Activated naive CD8-positive, alpha-beta T cell treated with anti-CD3 and anti-CD28 coated beads, Interleukin-2, amount 10 ng/mL, durations not matched to agents 7 days and 5 days (primary cell): ENCODE measurements around the gene MICAL3. TPM values are rescaled to one million over a fixed set of nuclear protein-coding genes. Genes with fewer than 3 reads are reported as not detected.

ENCODE experiments used
- ATAC-seq: fragments of 150-1000 bp; cut with Tn5 transposase; one replicate; pipeline ENCODE4 v1.10.0; 2021; ENCODE audit warnings: low read depth, moderate library complexity
- POLR2A ChIA-PET: fragments of 350-600 bp; sonication (Branson Sonifier 250); formaldehyde crosslinking; loops from one replicate; lab custom pipeline; 2021; ENCODE audit warnings: antibody characterized with exemption; lab: Charles Lee
- DNase-seq: peaks from one replicate; pipeline ENCODE4 v3.0.0; 2021
- H3K27ac Mint-ChIP-seq: one replicate; pipeline ENCODE4 v1.8.0; 2022; ENCODE audit warnings: mild to moderate bottlenecking, mixed read lengths
- H3K27me3 Mint-ChIP-seq: one replicate; pipeline ENCODE4 v1.8.0; 2022; ENCODE audit warnings: mild to moderate bottlenecking, moderate library complexity, mixed read lengths
- H3K36me3 Mint-ChIP-seq: one replicate; pipeline ENCODE4 v1.8.0; 2021; ENCODE audit warnings: mild to moderate bottlenecking, mixed read lengths
- H3K4me1 Mint-ChIP-seq: one replicate; pipeline ENCODE4 v1.8.0; 2021; ENCODE audit warnings: mixed read lengths
- H3K4me3 Mint-ChIP-seq: one replicate; pipeline ENCODE4 v1.8.0; 2022; ENCODE audit warnings: mild to moderate bottlenecking, moderate library complexity, mixed read lengths
- H3K9me3 Mint-ChIP-seq: one replicate; pipeline ENCODE4 v1.8.0; 2021; ENCODE audit warnings: mixed read lengths
- total RNA-seq, 2 experiments: library from RNA; stranded (reverse); gene quantifications; one replicate each; pipeline ENCODE4 v1.2.3, GENCODE V29; 2021

The MICAL3 gene
- total RNA-seq, 2 experiments from 2014 or later, result 35.7 to 36.8 TPM

- Mint-ChIP-seq H3K27me3 (no peaks in the 10 kb centered on the region), H3K4me1 (peaks cover 10% of the 10 kb centered on the region), H3K9me3 (no peaks in the 10 kb centered on the region), H3K27ac (no peak overlapping the region), H3K4me3 (no peak overlapping the region), H3K36me3 (peaks cover 2% of the 10 kb centered on the region)
- ATAC-seq, result no peak
- no peak for DNase-seq
- POLR2A ChIA-PET, result no interaction called here
Measured at GRCh38 chr22:17963015-17963414, 61.3 kb downstream of the MICAL3 start.

DNA sequence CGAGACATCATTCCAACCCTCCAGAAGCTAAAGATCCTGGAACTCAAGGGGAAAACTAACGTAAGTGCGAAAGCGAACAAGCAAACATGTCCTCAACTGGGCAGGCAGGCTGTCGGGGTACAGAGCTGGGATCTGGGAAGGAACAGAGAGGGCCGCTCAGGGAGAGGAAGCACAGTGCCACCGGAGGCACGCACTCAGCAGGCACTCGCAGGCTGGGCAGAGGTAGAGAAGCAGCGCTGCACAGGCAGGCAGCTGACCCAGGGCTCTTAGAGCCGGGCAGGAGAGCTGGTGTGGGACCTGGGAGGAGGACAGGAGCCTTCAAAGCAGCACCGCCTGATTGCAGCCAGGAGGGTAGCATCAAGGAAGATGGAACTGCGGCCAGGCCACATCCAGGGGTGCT lies 62.2 kb downstream of the MICAL3 start:
- H3K9me3 Mint-ChIP-seq, result no peaks in the 10 kb centered on the region
- POLR2A ChIA-PET, result no interaction called here
- H3K27me3 Mint-ChIP-seq, result no peaks in the 10 kb centered on the region
- no peak for ATAC-seq
- no peak overlapping the region for H3K4me3 Mint-ChIP-seq
- peaks cover 1% of the 10 kb centered on the region for H3K36me3 Mint-ChIP-seq
- DNase-seq, result no peak
- peaks cover 12% of the 10 kb centered on the region for H3K4me1 Mint-ChIP-seq
- H3K27ac Mint-ChIP-seq, result no peak overlapping the region

- no peaks in the 10 kb centered on the region for H3K9me3 Mint-ChIP-seq
- DNase-seq (no peak), ATAC-seq (no peak)
- peaks cover 10% of the 10 kb centered on the region for H3K4me1 Mint-ChIP-seq
- no peak overlapping the region for H3K4me3 Mint-ChIP-seq
- peaks cover 1% of the 10 kb centered on the region for H3K36me3 Mint-ChIP-seq
- H3K27me3 Mint-ChIP-seq, result no peaks in the 10 kb centered on the region
- POLR2A ChIA-PET, result no interaction called here
- H3K27ac Mint-ChIP-seq, result no peak overlapping the region
Measured at GRCh38 chr22:17961446-17961729, 63.0 kb downstream of the MICAL3 start.

- no peaks in the 10 kb centered on the region for H3K27me3 Mint-ChIP-seq
- H3K4me1 Mint-ChIP-seq, result peaks cover 8% of the 10 kb centered on the region
- POLR2A ChIA-PET, result no interaction called here
- H3K36me3 Mint-ChIP-seq, result peaks cover 1% of the 10 kb centered on the region
- no peak for ATAC-seq
- no peaks in the 10 kb centered on the region for H3K9me3 Mint-ChIP-seq
- no peak overlapping the region for H3K27ac Mint-ChIP-seq
- H3K4me3 Mint-ChIP-seq, result no peak overlapping the region
- no peak for DNase-seq
Measured at GRCh38 chr22:17960695-17961445, 63.5 kb downstream of the MICAL3 start.

GRCh38 chr22:17960011-17960410 lies 64.3 kb downstream of the MICAL3 start:
- Mint-ChIP-seq H3K27ac (no peak overlapping the region), H3K36me3 (peaks cover 1% of the 10 kb centered on the region), H3K4me3 (no peak overlapping the region), H3K4me1 (peaks cover 7% of the 10 kb centered on the region), H3K27me3 (no peaks in the 10 kb centered on the region), H3K9me3 (no peaks in the 10 kb centered on the region)
- ATAC-seq, result no peak
- POLR2A ChIA-PET, result no interaction called here
- DNase-seq, result no peak

- H3K27me3 Mint-ChIP-seq, result no peaks in the 10 kb centered on the region
- no peak overlapping the region for H3K27ac Mint-ChIP-seq
- no peak for DNase-seq
- H3K36me3 Mint-ChIP-seq, result peaks cover 1% of the 10 kb centered on the region
- POLR2A ChIA-PET, result no interaction called here
- H3K4me3 Mint-ChIP-seq, result no peak overlapping the region
- no peaks in the 10 kb centered on the region for H3K9me3 Mint-ChIP-seq
- no peak for ATAC-seq
- peaks cover 7% of the 10 kb centered on the region for H3K4me1 Mint-ChIP-seq
Measured at GRCh38 chr22:17958166-17958565, 66.2 kb downstream of the MICAL3 start.

- H3K36me3 Mint-ChIP-seq, result peaks cover 1% of the 10 kb centered on the region
- no peak overlapping the region for H3K4me3 Mint-ChIP-seq
- ATAC-seq, result no peak
- no peaks in the 10 kb centered on the region for H3K27me3 Mint-ChIP-seq
- H3K27ac Mint-ChIP-seq, result no peak overlapping the region
- DNase-seq, result no peak
- no peaks in the 10 kb centered on the region for H3K9me3 Mint-ChIP-seq
- peaks cover 7% of the 10 kb centered on the region for H3K4me1 Mint-ChIP-seq
- POLR2A ChIA-PET, result interaction anchor here (0.8 kb wide), 1 partner anchor 15 kb away, joined by 6 read pairs; no protein-coding TSS in a partner anchor
Measured at GRCh38 chr22:17957693-17958092, 66.7 kb downstream of the MICAL3 start.

DNA sequence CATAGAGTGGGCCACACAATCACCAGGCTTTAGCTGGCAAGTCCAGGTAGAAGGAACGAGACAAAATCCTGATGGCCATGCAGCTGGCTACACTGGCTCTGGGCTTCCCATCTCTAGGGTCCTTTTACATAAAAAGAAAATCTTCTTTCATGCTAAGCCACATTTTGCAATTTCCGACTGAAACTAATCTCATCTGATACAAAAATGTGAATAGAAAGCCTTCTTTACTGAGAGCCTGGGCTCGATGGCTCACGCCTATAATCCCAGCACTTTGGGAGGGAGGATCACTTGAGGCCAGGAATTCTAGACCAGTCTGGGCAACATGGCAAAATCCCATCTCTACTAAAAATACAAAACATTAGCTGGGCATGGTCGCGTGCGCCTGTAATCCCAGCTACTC lies 67.2 kb downstream of the MICAL3 start:
- no peaks in the 10 kb centered on the region for H3K27me3 Mint-ChIP-seq
- POLR2A ChIA-PET, result interaction anchor here (0.8 kb wide), 1 partner anchor 15 kb away, joined by 6 read pairs; no protein-coding TSS in a partner anchor
- H3K36me3 Mint-ChIP-seq, result peaks cover 1% of the 10 kb centered on the region
- H3K27ac Mint-ChIP-seq, result no peak overlapping the region
- H3K4me1 Mint-ChIP-seq, result peaks cover 7% of the 10 kb centered on the region
- no peak overlapping the region for H3K4me3 Mint-ChIP-seq
- H3K9me3 Mint-ChIP-seq, result no peaks in the 10 kb centered on the region
- DNase-seq, result no peak
- no peak for ATAC-seq

DNA sequence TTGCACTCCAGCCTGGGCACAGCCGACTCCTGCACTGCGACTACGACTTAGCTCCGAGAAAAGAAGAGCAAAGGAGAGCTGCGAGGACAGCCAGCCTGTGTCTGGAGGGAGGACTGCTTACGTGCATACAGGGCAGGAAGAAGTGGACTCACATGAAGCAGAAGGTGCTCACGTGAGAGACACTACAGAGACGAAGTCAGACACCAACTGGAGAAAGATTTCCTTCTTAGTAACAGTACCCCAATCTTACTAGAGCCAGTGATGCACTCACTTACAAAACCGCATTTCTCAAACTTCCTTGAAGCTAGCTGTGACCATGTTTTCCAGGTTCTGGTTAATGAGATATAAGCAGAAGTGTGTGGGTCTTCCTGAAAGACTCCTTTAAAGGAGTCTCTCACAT lies 67.7 kb downstream of the MICAL3 start:
- H3K36me3 Mint-ChIP-seq, result peaks cover 1% of the 10 kb centered on the region
- H3K9me3 Mint-ChIP-seq, result no peaks in the 10 kb centered on the region
- POLR2A ChIA-PET, result no interaction called here
- no peak overlapping the region for H3K4me3 Mint-ChIP-seq
- ATAC-seq (no peak), DNase-seq (no peak)
- H3K27me3 Mint-ChIP-seq, result no peaks in the 10 kb centered on the region
- H3K4me1 Mint-ChIP-seq, result peaks cover 7% of the 10 kb centered on the region
- no peak overlapping the region for H3K27ac Mint-ChIP-seq

DNA sequence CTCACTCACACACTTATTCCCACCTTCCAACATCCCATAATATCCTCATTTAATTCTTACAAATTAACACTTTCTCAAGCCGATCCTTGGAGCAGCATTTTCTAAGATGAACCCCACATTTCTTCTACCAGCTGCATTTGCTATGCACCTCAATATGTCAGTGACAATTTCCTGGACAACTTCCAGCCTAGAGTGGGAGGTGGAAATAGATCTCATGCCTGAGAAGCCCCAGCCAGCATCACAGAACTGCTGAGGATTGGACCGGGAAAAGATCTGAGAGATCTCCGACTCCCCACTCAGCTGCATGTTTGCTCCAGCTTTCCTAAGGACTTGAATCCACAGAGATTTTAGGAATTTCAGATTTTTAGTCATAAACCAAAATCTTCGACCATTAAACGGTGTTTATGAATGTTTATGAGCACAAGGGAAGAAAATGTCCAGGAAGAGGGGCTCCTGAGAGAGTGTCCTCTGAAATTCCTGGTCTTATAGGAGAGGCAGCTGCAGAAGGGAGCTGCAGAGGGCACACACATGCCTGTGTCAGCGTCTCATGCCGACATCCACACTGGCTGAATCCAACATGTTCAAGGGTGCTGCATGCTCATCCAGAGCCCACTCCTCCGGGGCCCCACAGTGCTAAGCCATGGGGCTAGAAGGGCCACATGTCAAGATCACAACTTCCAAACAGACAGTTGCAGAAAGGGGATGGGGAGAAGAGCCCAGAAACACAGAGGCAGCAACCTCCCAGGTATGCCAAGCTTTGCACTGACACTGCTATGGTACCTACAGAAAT lies 68.6 kb downstream of the MICAL3 start:
- POLR2A ChIA-PET, result no interaction called here
- ATAC-seq, result no peak
- peaks cover 1% of the 10 kb centered on the region for H3K36me3 Mint-ChIP-seq
- no peaks in the 10 kb centered on the region for H3K9me3 Mint-ChIP-seq
- H3K4me1 Mint-ChIP-seq, result peaks cover 8% of the 10 kb centered on the region
- H3K27me3 Mint-ChIP-seq, result no peaks in the 10 kb centered on the region
- DNase-seq, result no peak
- no peak overlapping the region for H3K4me3 Mint-ChIP-seq
- H3K27ac Mint-ChIP-seq, result no peak overlapping the region

DNA sequence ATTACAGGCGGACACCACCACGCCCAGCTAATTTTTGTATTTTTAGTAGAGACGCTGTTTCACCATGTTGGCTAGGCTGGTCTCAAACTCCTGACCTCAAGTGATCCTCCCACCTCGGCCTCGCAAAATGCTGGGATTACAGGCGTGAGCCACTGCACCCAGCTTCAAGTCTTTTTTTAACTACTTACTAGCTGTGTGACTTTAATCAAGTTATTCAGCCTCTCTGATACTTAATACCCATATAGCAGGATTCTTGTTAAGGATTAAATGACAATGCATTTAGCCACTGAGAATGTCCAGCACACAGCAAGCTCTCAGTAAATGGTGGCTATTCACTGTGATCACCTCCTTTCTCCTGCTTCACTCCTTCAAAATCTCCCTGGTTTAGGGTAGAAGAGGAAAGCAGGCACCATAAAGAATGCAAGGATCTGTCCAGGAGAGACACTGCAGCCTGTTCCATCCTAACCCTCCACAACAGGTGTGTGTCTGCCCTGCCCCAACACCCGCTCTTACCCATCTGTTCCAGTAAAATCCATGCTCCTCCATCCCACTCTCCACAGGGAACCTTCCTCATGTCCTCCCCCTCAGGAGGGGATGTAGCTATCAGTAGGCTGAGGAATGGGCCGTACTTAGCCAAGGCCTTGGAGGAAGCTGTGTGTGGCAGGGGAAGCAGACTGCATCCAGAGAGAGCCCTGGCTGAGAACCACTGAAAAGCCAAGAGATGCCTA lies 69.3 kb downstream of the MICAL3 start:
- Mint-ChIP-seq H3K4me1 (peaks cover 8% of the 10 kb centered on the region), H3K9me3 (no peaks in the 10 kb centered on the region), H3K27me3 (no peaks in the 10 kb centered on the region), H3K36me3 (peaks cover under 1% of the 10 kb centered on the region), H3K4me3 (no peak overlapping the region), H3K27ac (no peak overlapping the region)
- DNase-seq, result no peak
- ATAC-seq, result no peak
- POLR2A ChIA-PET, result no interaction called here

DNA sequence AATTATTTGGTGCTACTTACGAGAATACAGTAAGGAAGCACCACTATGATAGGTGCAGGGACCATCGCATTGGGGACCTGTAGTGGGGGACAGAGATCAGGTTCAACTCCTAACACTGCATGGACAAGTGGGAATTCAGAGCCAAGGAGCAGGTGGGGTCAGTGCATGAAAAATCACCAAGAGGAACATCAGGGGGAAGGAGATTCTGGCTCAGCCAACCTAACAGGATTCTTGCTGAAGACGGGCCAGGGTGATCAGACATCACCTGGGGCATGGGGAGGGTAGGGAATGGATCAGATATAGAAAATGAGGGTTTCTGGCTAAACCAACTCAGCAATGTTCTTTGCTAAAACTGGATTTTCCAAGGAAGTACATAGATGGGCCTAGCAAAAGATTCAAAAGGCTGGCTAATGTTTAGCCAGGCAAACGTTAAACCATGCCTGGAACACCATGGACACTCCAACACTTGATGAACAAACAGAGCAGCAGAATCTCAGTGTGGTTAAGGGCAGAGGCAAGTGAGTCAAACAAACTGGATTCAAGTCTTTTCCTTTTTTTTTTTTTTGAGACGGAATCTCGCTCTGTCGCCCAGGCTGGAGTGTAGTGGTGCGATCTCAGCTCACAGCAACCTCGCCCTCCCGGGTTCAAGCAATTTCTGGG lies 70.0 kb downstream of the MICAL3 start:
- no peak overlapping the region for H3K27ac Mint-ChIP-seq
- H3K9me3 Mint-ChIP-seq, result no peaks in the 10 kb centered on the region
- H3K27me3 Mint-ChIP-seq, result no peaks in the 10 kb centered on the region
- POLR2A ChIA-PET, result no interaction called here
- no peak for ATAC-seq
- no peak for DNase-seq
- no peak overlapping the region for H3K4me3 Mint-ChIP-seq
- peaks cover 10% of the 10 kb centered on the region for H3K4me1 Mint-ChIP-seq
- H3K36me3 Mint-ChIP-seq, result no peaks in the 10 kb centered on the region

- POLR2A ChIA-PET, result no interaction called here
- H3K4me3 Mint-ChIP-seq, result no peak overlapping the region
- no peaks in the 10 kb centered on the region for H3K27me3 Mint-ChIP-seq
- DNase-seq (no peak), ATAC-seq (no peak)
- H3K36me3 Mint-ChIP-seq, result no peaks in the 10 kb centered on the region
- H3K9me3 Mint-ChIP-seq, result no peaks in the 10 kb centered on the region
- H3K27ac Mint-ChIP-seq, result no peak overlapping the region
- peaks cover 8% of the 10 kb centered on the region for H3K4me1 Mint-ChIP-seq
Measured at GRCh38 chr22:17953147-17953546, 71.2 kb downstream of the MICAL3 start.
